ENCODE data around the gene C2. TPM values are rescaled to one million over a fixed set of nuclear protein-coding genes. Genes with fewer than 3 reads are reported as not detected.
"Not testable (repeated sequence)": the region's sequence is repeated elsewhere in the genome, so short reads cannot be mapped to it uniquely, and the experiment has no call there.

C2 gene
- total RNA-seq, 1 donor from 2014 or later = not detected

DNA sequence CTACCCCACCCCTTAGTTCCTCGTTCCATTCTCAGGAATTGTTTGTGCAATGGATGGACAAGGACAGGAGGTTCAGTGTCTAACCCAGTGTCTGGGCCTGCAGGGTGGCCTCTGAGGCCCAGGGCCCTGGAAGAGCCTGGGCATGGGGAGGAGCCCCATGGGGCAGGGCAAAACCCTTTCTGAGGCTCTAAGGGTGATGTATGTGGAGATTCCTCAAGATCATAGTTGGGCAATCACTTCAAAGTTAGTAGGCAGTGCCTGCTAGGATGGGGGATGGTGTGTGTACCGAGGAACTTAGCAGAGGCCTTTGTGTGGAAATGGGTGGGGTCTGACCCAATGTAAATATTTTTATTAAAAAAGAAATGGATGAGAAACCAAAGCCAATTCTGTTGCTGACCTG, 6.7 kb upstream of the C2 start:
- no peak for DNase-seq (ENCODE audit: low read depth, low spot score)

DNA sequence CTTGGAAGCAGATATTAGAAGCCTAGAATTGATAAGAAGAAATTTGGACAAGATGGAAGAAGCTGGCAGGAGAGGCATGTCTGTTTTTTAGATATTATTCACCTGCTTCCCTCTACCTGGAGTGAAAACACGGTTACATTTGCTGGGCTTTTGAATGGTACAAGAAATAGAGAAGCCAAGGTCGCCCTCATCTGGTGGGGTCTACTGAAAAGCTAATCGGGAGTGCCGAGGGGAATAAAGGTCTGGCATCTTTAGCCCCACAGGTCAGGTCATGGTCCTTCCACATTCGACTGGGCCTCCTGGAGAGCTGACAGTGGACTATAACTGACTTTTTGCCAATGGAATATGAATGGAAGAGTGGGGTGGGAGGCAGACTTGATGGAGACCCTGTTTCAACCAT, 4.6 kb upstream of the C2 start:
- DNase-seq (ENCODE audit: low read depth, low spot score) = no peak

DNA sequence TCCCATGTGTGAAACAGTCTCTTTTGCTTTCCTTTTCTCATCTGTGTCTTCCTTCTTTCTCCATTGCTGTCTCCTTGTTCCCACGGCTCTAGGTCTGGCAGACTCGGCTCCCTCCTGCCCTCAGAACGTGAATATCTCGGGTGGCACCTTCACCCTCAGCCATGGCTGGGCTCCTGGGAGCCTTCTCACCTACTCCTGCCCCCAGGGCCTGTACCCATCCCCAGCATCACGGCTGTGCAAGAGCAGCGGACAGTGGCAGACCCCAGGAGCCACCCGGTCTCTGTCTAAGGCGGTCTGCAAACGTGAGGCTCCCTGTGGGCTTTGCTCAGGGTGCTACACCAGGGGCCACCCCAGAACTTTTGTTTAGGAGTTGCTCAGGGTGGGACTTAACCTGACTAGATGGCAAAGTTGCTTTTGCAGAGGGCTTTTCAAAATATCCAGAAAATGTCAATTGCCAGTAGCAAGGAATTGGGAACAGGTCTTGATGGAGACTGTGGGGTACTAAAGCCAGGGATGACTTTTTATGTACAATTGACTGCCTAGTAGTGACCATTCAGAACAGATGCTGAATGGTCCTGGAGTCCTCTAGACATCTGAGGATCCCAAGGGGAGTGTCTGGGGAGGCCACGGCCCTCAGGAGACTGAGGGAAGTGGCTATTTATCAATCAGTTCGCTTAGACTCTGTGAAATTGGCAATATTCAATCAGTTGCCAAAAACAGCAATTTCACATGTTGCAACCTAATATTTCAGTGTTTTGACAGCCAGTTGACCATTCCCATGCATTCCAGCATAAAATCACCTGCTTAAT, 550 bp downstream of the C2 start:
- DNase-seq (ENCODE audit: low read depth, low spot score) = no peak

DNA sequence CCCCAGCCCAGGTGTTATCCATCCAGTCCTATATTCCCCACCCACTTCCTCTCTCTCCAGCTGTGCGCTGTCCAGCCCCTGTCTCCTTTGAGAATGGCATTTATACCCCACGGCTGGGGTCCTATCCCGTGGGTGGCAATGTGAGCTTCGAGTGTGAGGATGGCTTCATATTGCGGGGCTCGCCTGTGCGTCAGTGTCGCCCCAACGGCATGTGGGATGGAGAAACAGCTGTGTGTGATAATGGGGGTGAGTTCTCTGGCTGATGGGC, 1.1 kb downstream of the C2 start:
- no peak for DNase-seq (ENCODE audit: low read depth, low spot score)

DNA sequence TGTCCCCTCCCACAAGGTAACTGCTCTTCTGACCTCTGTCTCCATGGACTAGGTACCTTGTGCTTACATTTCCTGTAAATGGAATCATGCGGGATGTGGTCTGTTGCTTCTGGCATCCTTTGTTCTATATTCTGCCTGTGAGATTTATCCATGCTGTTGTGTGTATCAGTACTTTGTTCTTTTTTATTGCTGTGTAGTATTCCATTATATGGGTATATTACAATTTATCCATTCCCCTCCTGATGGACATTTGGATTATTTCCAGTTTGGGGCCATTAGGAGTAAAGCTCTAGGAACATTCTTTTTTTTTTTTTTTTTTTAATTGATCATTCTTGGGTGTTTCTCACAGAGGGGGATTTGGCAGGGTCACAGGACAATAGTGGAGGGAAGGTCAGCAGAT, 3.4 kb downstream of the C2 start:
- no peak for DNase-seq (ENCODE audit: low read depth, low spot score)

DNA sequence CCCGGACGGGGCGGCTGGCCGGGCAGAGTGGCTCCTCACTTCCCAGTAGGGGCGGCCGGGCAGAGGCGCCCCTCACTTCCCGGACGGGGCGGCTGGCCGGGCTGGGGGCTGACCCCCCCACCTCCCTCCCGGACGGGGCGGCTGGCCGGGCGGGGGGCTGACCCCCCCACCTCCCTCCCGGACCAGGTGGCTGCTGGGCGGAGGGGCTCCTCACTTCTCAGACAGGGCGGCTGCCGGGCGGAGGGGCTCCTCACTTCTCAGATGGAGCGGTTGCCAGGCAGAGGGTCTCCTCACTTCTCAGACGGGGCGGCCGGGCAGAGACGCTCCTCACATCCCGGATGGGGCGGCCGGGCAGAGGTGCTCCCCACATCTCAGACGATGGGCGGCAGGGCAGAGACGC, 4.6 kb downstream of the C2 start:
- not testable (repeated sequence) for DNase-seq (ENCODE audit: low read depth, low spot score)

DNA sequence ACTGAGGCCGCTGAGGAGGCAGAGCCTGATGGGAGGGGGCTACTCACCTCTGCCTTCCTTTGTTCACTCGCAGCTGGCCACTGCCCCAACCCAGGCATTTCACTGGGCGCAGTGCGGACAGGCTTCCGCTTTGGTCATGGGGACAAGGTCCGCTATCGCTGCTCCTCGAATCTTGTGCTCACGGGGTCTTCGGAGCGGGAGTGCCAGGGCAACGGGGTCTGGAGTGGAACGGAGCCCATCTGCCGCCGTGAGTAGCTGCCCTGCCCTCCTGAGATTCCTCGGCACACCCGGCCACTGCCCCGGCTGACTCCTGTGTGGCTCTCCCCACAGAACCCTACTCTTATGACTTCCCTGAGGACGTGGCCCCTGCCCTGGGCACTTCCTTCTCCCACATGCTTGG, 6.0 kb downstream of the C2 start:
- DNase-seq (ENCODE audit: low read depth, low spot score) = no peak

DNA sequence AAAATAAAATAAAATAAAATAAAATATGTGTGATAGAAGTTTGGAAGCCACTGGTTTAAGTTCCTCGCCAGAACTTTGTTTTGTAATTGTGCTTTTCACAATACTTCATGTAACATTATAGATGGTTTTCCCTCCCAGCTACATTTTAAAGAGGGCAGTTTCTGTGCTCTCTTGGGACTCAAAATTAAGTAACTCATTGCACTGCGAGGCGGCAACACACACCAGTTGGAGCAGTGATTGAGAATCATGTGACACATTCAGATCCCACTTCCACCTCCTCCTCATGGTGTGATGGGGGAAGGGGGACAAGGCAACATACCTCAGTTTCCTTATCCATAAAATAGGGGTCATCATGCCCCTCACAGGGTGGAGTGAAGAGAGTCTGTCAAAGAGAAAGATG, 7.5 kb downstream of the C2 start:
- no peak for DNase-seq (ENCODE audit: low read depth, low spot score)

DNA sequence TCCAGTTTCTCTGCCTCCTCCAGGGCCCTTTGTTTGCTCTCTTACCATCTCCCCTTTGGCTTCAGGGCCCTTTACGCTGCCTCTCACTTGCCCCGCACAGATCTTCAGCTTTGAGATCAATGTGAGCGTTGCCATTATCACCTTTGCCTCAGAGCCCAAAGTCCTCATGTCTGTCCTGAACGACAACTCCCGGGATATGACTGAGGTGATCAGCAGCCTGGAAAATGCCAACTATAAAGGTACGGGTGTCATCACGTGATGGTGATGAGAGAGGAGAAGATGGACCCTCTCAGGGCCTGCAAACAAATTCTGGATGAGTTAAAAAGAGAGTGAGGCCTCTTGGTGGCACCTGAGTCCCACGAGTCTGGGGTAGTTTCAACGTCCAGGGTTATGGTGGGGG, 8.3 kb downstream of the C2 start:
- DNase-seq (ENCODE audit: low read depth, low spot score) = no peak

DNA sequence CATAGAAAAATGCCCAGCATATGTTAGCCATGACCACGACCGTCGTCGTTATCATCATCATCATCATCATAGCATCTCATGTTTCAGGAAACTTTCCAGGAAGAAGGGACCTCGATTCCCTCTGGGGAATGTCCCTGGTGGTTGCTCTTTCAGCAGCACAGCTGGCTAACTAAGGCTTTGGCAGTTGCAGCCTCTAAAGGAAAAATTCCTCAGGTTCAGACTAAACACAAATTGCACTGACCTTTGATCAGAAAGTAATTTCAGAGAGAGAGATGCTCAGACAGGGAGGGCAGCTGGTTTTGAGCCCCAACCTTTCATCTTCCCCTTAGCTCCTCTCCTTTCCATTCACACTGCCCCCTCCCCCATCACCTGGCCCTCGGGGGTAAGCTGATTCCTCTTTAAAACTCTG, 12.7 kb downstream of the C2 start:
- no peak for DNase-seq (ENCODE audit: low read depth, low spot score)

DNA sequence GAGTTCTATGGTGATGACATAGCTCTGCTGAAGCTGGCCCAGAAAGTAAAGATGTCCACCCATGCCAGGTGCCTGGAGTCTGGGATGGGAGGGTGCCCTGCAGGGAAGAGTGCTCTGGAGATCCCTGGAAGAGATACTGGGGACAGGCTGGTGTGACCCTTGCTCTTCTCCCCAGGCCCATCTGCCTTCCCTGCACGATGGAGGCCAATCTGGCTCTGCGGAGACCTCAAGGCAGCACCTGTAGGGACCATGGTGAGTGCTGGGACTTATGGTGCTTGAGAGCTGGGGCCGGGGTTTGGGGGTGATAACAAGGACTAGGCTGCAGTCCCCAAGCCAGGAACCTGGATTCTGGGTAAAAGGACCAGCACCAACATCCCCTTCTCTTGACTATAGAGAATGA, 16.2 kb downstream of the C2 start:
- no peak for DNase-seq (ENCODE audit: low read depth, low spot score)

DNA sequence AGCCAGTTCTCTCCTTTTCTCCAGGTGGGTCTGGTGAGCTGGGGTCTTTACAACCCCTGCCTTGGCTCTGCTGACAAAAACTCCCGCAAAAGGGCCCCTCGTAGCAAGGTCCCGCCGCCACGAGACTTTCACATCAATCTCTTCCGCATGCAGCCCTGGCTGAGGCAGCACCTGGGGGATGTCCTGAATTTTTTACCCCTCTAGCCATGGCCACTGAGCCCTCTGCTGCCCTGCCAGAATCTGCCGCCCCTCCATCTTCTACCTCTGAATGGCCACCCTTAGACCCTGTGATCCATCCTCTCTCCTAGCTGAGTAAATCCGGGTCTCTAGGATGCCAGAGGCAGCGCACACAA, 17.6 kb downstream of the C2 start:
- no peak for DNase-seq (ENCODE audit: low read depth, low spot score)

DNA sequence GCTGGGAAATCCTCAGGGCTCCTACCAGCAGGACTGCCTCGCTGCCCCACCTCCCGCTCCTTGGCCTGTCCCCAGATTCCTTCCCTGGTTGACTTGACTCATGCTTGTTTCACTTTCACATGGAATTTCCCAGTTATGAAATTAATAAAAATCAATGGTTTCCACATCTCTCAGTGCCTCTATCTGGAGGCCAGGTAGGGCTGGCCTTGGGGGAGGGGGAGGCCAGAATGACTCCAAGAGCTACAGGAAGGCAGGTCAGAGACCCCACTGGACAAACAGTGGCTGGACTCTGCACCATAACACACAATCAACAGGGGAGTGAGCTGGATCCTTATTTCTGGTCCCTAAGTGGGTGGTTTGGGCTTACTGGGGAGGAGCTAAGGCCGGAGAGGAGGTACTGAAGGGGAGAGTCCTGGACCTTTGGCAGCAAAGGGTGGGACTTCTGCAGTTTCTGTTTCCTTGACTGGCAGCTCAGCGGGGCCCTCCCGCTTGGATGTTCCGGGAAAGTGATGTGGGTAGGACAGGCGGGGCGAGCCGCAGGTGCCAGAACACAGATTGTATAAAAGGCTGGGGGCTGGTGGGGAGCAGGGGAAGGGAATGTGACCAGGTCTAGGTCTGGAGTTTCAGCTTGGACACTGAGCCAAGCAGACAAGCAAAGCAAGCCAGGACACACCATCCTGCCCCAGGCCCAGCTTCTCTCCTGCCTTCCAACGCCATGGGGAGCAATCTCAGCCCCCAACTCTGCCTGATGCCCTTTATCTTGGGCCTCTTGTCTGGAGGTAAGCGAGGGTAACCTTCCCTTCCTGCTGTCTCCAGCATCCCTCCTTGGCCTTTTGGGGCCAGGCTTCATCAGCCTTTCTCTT, 18.2 kb downstream of the C2 start, which contains the start of gene CFB:
TSS of gene CFB (plus strand) at position 589 of the 863 bp plus-strand sequence. CDS start at position 716, 127 bp downstream.
- DNase-seq (ENCODE audit: low read depth, low spot score) = peak; percentile 22

DNA sequence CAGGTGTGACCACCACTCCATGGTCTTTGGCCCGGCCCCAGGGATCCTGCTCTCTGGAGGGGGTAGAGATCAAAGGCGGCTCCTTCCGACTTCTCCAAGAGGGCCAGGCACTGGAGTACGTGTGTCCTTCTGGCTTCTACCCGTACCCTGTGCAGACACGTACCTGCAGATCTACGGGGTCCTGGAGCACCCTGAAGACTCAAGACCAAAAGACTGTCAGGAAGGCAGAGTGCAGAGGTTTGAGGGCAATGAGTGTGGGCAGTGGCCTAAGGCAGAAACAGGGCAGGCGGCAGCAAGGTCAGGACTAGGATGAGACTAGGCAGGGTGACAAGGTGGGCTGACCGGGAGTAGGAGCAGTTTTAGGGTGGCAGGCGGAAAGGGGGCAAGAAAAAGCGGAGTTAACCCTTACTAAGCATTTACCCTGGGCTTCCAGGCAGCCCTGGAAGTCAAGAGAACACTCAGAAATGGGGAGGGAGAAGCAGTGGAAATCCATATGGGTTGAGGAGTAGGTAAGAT, 18.9 kb downstream of the C2 start:
- DNase-seq (ENCODE audit: low read depth, low spot score) = no peak

DNA sequence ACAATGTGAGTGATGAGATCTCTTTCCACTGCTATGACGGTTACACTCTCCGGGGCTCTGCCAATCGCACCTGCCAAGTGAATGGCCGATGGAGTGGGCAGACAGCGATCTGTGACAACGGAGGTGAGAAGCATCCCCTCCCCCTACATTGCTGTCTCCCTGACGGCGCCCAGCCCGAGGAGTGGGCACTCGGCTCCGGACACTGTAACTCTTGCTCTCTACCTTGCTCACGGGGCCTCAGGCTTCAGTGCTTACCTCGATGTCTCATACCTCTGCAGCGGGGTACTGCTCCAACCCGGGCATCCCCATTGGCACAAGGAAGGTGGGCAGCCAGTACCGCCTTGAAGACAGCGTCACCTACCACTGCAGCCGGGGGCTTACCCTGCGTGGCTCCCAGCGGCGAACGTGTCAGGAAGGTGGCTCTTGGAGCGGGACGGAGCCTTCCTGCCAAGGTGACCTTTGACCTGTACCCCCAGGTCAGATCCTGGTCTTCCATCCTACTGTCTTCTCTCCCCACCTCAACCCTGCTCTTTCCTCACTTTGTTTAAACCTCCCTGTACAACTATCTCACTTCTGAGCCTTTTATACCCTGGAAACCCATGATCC, 19.7 kb downstream of the C2 start:
- no peak for DNase-seq (ENCODE audit: low read depth, low spot score)

DNA sequence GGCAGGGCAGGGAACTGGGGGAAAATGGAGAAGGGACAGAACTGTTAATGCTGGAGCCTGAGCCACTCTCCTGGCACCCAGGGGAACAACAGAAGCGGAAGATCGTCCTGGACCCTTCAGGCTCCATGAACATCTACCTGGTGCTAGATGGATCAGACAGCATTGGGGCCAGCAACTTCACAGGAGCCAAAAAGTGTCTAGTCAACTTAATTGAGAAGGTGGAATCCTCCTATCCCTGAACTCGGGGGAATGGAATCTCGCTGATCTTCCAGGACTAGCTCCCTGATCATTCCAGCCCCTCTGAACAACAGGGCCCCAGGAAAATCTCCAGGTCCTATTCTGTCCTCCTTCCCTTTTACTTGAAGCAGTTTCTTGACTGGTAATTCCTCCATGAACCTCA, 20.3 kb downstream of the C2 start:
- DNase-seq (ENCODE audit: low read depth, low spot score) = no peak

DNA sequence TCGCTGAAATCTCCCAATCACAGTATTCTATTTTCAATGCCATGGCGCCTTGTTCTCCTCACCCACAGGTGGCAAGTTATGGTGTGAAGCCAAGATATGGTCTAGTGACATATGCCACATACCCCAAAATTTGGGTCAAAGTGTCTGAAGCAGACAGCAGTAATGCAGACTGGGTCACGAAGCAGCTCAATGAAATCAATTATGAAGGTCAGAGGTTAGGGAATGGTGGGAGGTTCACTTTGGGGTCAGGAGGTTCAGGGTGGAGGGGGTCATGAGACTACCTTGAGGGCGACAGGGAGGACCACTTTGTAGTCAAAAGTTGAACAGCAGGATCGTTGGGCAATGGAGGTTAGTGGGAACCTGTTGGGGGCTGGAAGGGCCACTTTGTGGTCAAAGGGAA, 20.8 kb downstream of the C2 start:
- no peak for DNase-seq (ENCODE audit: low read depth, low spot score)

DNA sequence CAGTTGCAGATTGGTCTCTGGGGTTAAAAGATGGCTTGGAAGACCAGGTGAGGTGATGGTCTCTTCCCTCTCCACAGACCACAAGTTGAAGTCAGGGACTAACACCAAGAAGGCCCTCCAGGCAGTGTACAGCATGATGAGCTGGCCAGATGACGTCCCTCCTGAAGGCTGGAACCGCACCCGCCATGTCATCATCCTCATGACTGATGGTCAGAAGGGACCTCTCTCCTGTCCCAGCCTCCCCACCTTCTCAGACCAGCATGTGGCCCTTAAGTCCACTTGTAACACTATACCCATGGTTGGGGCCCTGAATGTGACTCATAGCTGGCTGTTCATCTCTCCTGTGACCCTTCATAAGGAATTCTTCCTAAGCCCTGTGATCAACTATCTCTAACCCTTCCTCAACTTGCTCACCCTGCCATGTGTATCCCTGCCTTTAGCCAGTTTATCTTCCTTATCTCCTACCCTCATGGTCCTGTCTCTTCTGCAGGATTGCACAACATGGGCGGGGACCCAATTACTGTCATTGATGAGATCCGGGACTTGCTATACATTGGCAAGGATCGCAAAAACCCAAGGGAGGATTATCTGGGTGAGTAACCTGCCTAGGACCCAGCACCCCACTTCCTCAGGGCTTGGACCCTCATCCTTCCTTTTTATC, 21.4 kb downstream of the C2 start:
- DNase-seq (ENCODE audit: low read depth, low spot score) = no peak

DNA sequence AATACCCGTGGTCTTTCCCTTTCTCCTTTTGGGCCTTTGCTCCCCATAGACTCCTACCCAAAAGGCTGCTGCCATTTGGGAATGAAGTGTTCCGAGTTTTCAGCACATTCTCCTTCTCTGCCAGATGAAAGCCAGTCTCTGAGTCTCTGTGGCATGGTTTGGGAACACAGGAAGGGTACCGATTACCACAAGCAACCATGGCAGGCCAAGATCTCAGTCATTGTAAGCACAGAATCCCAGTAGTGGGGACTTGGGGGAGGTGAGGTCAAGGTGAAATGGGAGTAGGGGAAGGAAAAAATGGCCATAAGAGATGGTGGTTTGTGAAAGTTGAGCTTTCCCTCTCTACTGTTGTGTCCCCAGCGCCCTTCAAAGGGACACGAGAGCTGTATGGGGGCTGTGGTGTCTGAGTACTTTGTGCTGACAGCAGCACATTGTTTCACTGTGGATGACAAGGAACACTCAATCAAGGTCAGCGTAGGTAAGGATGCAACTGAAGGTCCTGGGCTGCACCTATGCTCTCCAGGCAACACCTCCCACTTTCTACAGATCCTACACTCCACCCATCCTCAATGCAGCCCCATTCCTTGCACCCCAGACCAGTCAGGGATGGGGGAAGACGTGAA, 22.5 kb downstream of the C2 start:
- no peak for DNase-seq (ENCODE audit: low read depth, low spot score)

DNA sequence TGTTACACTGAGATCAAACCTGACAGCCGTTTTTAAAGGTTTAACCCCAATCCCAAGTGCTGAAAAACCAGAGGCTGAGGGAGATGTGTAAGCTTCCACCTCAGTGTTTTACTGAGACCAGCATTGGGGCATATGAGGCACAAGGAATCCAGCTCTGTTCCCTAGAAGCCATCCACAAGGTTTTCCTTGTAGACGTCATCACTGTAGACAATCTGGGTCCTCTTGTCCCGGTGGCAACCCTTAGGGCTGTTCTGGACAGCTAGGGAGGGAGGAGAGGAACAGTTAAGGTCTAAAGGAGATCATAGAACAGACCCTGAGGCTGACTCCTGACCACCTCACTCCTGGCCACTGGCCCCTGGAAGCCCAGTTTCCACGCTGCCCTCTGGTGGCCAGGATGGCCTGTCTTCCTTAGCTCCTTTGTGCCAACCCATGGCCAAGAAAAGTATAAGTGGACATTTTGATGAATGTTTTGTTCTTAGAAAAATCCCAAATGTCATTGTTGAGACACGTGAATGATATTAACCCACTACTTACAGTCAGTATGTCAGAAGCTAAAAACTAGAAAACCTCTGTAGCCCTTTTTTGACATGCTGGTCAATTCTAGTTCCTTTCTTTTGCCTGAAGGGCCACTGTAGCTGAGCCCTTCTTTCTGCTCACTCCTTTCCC, 24.8 kb downstream of the C2 start:
- DNase-seq (ENCODE audit: low read depth, low spot score) = peak; percentile 13

DNA sequence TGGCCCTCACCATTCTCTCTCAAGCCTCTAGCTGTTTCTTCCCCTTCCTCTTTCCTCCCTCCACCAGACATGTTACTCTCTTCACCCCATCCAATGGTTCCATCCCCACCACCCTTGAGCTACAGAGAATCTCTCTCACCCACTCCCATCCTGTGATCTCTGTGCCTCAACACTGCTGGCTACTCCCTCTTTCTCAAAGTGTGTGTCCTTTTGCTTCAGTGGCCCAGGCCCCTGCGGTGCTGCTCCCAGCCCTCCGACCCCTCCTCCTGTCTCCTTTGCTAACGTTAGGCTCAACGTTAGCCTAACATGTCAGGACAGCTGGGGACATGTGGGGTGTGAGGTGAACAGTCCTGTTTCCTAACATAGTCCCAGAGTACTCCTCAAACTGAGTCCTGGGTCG, 25.4 kb downstream of the C2 start:
- DNase-seq (ENCODE audit: low read depth, low spot score) = no peak
